ENCODE measurements around the gene SUZ12. TPM values are rescaled to one million over a fixed set of nuclear protein-coding genes. Genes with fewer than 3 reads are reported as not detected.

Gene SUZ12
- total and polyA plus RNA-seq, 2 experiments from 2014 or later, result 11.8 to 16.7 TPM

GRCh38 chr17:31997005-31997404 lies 60.2 kb downstream of the SUZ12 start:
- peaks cover 77% of the 10 kb centered on the region for H3K36me3 ChIP-seq
- no peaks in the 10 kb centered on the region for H3K27me3 ChIP-seq
- no peak for TF ChIP-seq CTCF (IDR thresholded peaks at IDR 0.05; ENCODE audit: low read depth, low read length)
- H3K4me1 ChIP-seq (ENCODE audit: low read depth), result no peaks in the 10 kb centered on the region
- DNase-seq (ENCODE audit: low read depth in 1 of 2, low spot score in 1 of 2), result no peak
- no peak overlapping the region for H3K4me3 ChIP-seq
- no peaks in the 10 kb centered on the region for H3K9me3 ChIP-seq (ENCODE audit: low read depth)
- H3K27ac ChIP-seq, result no peak overlapping the region

- peak; percentile 83 to 90 for DNase-seq (ENCODE audit: low read depth in 1 of 2, low spot score in 1 of 2)
- Histone ChIP-seq H3K27me3 (no peaks in the 10 kb centered on the region), H3K4me3 (peak within 1 kb of the TSS; percentile 90), H3K9me3 (ENCODE audit: low read depth) (no peaks in the 10 kb centered on the region), H3K36me3 (no peaks in the 10 kb centered on the region), H3K27ac (peak within 1 kb of the TSS; percentile 93), H3K4me1 (ENCODE audit: low read depth) (peaks cover 6% of the 10 kb centered on the region)
- TF ChIP-seq CTCF (IDR thresholded peaks at IDR 0.05; ENCODE audit: low read depth, low read length), result peak; percentile 82
Observed at GRCh38 chr17:32006957-32007462, 70.2 kb downstream of the SUZ12 start, which contains the start of gene LRRC37B. TSS of gene LRRC37B (plus strand) at chr17:32007383. CDS start at chr17:32021393, 14,010 bp downstream.

DNA sequence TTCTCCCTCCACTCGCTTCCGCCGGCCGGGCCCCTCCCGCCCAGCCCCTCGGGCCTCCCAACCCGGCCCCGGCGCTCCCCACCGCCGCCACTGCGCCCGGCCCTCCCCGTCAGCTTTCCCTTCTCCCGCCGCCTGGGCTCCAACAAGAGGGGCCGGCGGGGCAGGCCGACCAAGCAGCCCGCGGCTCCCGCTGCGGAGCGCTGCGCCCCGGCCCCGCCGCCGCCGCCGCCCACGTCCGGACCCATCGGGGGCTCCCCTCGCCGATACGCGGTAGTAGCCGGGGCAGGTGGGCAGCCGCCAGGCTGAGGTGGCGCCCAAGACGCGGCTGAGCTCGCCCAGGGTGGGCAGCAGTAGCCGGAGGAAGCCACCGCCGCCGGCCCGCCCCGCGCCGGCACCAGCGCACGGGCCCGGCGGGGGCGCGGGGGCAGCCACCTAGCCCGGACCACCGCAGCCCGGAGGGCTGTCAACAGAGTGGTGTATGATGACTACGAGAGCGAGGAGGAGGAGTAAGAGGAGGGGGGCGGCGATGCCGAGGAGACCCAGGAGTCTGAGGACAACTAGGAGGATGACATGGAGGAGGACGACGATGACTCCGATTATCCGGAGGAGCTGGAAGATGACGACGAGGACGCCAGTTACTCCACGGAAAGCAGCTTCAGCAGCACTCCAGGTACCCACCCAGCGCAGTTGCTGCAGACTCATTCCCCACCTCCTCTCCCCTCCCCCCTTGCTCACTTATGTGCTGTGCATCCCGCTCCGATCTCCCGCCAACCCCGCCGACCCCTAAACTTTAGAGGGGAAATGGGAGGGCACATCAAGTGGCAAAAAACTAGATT lies 70.9 kb downstream of the SUZ12 start:
- no peak for TF ChIP-seq CTCF (IDR thresholded peaks at IDR 0.05; ENCODE audit: low read depth, low read length)
- Histone ChIP-seq H3K4me3 (peak overlapping the region; percentile 90), H3K9me3 (ENCODE audit: low read depth) (no peaks in the 10 kb centered on the region), H3K27ac (peak overlapping the region; percentile 93), H3K4me1 (ENCODE audit: low read depth) (peaks cover 6% of the 10 kb centered on the region), H3K36me3 (no peaks in the 10 kb centered on the region), H3K27me3 (no peaks in the 10 kb centered on the region)
- peak; percentile 29 to 60 for DNase-seq (ENCODE audit: low read depth in 1 of 2, low spot score in 1 of 2)

- Histone ChIP-seq H3K27ac (no peak overlapping the region), H3K4me3 (no peak overlapping the region)
- DNase-seq (ENCODE audit: low read depth in 1 of 2, low spot score in 1 of 2), result no peak
Observed at GRCh38 chr17:32009262-32009542, 72.4 kb downstream of the SUZ12 start.

DNA sequence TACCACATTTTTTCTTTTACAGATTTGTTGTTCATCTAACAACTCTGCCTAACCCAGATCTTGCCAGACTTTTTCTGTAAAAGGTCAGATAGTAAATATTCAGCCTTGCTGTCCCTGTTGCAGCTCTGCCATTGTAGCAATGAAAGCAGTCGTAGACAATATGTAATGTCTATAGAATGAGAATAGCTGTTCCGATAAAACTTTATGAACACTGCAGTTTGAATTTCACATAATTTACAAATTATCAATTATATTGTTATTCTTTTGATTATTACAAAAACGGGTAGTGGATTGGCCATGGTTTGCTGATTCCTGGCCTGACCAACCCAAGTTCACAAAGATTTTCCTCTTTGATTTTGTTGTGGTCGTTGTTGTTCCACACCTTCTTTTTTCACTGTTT lies 73.3 kb downstream of the SUZ12 start:
- H3K27me3 ChIP-seq, result no peaks in the 10 kb centered on the region
- H3K4me3 ChIP-seq, result no peak overlapping the region
- TF ChIP-seq CTCF (IDR thresholded peaks at IDR 0.05; ENCODE audit: low read depth, low read length), result no peak
- no peaks in the 10 kb centered on the region for H3K36me3 ChIP-seq
- no peaks in the 10 kb centered on the region for H3K9me3 ChIP-seq (ENCODE audit: low read depth)
- no peak overlapping the region for H3K27ac ChIP-seq
- peaks cover 6% of the 10 kb centered on the region for H3K4me1 ChIP-seq (ENCODE audit: low read depth)
- DNase-seq (ENCODE audit: low read depth in 1 of 2, low spot score in 1 of 2), result no peak

More at GRCh38 chr17:32009262-32009542, 72.4 kb downstream of the SUZ12 start:
- no peak for TF ChIP-seq CTCF (IDR thresholded peaks at IDR 0.05; ENCODE audit: low read depth, low read length)
- no peaks in the 10 kb centered on the region for H3K36me3 ChIP-seq
- no peaks in the 10 kb centered on the region for H3K9me3 ChIP-seq (ENCODE audit: low read depth)
- peaks cover 6% of the 10 kb centered on the region for H3K4me1 ChIP-seq (ENCODE audit: low read depth)
- H3K27me3 ChIP-seq, result no peaks in the 10 kb centered on the region
